ENCODE measurements around the gene SETDB2.
"Not testable (repeated sequence)": the region's sequence is repeated elsewhere in the genome, so short reads cannot be mapped to it uniquely, and the experiment has no call there.

The SETDB2 gene

DNA sequence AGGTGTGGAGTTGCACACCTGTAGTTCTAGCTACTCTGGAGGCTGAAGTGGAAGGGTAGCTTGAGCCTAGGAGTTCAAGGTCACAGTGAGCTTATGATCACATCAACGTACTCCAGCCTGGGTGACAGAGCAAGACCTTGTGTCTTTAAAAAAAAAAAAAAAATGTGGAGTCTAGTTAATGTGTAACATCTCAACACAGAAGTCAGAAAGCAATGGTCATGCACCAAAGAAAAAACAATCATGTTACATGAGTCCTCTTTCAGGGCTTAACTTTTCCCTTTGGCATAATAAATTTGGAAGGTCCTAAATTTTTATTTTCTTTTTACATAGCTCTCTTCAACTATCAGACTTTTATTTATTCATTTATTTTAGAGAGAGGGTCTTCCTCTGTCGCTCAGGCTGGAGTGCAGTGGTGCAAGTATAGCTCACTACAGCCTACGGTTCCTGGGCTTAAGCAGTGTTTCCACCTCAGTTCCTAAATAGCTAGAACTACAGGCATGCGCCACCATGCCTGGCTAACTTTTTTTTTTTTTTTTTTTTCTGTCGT is 22.3 kb downstream of the SETDB2 start:
- no peak for DNase-seq (ENCODE audit: low spot score)
- FAIRE-seq = no peak

DNA sequence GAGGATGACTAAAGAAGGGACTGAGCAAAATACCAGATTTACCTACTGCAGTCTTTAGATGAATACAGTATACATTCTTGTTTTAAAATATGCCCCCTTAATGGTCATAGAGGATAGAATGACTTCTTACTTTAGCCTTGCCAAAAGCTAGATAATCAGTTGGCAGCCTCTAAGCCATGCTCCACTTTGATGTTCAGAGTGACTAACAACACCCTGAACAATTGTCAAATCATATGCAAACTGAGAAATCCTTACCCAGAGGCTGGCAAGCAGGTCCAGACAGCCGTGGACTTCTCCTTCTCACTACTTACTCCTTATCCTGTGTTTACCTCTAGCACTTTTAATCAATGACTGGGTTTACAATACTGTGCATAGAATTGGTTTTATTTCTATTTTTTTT is 28.1 kb downstream of the SETDB2 start:
- no peak for FAIRE-seq
- no peak for DNase-seq (ENCODE audit: low spot score)

DNA sequence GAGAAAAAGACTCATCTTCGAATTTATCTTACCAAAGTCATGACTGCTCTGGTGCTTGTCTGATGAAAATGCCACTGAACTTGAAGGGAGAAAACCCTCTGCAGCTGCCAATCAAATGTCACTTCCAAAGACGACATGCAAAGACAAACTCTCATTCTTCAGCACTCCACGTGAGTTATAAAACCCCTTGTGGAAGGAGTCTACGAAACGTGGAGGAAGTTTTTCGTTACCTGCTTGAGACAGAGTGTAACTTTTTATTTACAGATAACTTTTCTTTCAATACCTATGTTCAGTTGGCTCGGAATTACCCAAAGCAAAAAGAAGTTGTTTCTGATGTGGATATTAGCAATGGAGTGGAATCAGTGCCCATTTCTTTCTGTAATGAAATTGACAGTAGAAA is 32.5 kb downstream of the SETDB2 start:
- DNase-seq (ENCODE audit: low spot score) (no peak), FAIRE-seq (no peak)

DNA sequence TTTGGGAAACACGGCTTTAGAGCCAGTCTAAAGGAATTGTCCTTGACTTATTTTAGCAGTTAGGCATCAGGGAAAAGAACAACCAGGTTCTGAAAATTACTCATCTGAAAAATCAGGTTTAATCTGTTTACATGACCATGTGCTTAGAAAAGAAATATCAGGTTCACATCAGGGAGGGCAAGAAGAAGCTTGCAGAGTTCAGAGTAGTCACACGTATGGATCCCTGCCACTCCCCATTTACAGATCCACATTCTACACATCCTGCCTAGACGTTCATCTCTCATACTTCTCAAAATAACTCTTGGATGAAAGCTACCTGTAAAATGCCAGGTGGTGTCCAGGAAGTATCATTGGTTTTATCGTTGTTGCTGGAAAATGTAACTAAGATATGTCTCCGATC is 37.7 kb downstream of the SETDB2 start:
- DNase-seq (ENCODE audit: low spot score) (no peak), FAIRE-seq (no peak)

DNA sequence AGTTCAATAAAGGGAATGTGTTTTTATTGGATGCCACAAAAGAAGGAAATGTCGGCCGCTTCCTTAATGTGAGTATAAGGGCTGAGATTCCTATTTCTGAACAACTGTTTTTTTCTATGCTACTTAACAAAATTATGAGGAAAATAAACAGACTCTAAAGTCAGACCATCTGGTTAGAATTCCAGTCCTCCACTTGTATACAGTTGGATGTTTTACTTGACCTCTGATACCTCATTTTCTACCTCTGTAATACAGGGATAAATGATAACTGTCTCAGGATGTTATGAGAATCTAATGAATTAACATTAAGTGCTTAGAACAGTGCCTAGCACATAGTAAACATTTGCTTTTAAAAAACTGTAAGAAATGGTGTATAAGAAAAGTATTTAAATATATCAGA is 44.5 kb downstream of the SETDB2 start:
- FAIRE-seq = no peak
- no peak for DNase-seq (ENCODE audit: low spot score)

DNA sequence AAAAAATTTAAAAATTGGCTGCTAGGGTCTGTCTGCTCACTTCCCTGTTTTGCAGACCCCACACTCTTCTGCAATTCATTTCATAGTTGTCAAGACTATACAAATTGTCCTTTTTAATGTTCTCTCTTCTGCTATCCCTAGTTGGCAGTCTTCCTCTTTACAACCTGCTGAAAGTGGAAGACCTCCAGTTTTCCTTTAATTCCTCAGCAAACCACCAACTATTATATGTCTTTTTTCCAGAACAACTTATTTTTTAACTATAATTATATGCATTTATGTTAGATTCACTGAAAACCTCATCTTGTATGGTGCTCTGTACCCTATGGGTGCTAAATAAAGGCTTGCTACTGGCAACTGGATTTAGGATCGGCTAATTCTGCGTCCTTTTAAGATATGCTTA is 50.6 kb downstream of the SETDB2 start:
- no peak for FAIRE-seq
- no peak for DNase-seq (ENCODE audit: low spot score)

DNA sequence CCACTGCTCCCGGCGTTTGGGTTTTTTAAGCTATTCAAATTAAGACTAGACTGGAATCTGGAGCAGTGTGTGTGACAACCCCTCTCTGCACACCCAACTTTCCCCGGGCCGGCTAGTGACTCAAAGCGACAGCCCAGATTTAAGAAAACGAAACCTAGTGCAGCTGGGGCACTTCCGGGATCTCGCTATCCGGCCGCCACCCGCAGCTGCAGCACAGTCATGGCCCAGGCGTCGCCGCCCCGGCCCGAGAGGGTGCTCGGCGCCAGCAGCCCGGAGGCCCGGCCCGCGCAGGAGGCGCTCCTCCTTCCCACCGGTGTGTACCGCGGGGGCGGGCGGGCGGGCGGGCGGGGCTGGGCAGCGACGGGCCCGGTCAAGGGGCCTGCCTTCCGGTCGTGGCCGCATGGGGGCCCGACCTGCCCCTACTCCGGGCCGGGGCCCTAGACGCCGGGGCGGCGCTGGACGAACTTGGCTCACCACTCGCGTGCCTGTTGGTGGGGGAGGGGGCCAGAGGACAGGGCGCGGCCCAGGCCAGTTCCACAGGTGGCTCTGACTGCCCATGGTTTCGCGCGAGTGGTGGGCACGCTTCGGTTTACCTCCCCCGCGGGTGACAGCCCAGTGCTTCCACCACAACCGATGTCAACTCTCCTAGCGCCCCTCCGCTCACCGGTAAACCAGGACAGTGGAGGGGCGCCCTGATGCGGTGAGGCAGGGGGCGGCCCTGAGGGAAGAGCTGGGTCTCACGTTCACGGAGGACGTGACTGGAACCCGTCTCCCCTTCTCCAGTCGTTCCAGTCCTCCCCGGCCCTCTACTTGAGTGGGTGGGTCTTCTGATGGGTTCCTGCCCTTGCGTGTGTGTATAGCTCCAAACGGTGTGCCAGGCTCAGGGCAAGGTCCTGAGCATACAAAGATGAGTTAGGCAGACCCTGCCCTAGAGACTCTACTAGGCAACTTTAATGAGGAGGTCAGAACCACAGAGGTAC is 52.0 kb downstream of the SETDB2 start, which contains the start of gene PHF11:
Gene PHF11 (plus strand): TSS at position 171 of the 980 bp plus-strand sequence. CDS start 49 bp downstream, at position 220.
- peak; percentile 66 for DNase-seq (ENCODE audit: low spot score)
- FAIRE-seq = no peak

DNA sequence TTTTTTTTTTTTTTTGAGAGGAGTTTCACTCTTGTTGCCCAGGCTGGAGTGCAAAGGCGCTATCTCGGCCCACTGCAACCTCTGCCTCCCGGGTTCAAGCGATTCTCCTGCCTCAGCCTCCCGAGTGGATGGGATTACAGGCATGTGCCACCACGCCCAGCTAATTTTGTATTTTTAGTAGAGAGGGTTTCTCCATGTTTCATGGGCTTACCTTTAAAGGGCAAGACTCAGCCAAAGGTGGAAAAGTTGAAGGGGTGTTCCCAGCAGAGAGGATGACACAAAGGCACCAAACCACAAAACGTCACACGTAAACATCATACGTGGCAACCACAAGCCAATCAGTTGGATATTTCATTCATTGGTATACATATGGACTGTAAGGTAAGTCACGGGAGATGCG is 52.8 kb downstream of the SETDB2 start:
- not testable (repeated sequence) for DNase-seq (ENCODE audit: low spot score); FAIRE-seq

DNA sequence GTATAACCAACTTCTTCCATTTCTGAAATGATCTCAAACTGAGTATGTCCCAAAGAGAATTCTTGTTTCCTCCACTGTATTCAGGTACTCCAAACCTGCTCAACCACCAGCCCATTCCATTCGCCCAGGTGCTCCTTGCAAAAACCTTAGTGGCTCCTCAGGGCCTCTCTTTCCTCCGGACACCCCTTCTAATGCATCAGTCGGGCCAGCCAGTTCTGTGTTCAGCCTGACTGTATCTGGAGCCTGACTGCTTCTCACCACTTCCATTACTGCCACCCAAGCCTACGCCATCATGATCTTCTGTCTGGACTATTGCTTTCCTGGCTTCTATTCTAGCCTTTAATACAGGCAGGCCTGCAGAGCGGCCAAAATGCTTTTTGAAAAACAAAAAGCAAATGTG is 53.2 kb downstream of the SETDB2 start:
- FAIRE-seq = no peak

DNA sequence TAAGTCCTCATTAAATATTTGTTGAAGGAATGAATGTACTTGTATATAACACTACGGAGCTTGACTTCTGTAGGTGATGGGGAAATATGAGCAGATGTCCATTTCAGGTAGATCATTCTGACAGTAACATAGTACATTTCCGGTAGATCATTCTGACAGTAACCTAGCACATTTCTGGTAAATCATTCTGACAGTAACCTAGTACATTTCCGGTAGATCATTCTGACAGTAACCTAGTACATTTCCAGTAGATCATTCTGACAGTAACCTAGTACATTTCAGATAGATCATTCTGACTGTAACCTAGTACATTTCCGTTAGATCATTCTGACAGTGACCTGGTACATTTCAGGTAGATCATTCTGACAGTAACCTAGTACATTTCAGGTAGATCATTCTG is 54.1 kb downstream of the SETDB2 start:
- no peak for DNase-seq (ENCODE audit: low spot score)
- no peak for FAIRE-seq

More for the DNA sequence above, 53.2 kb downstream of the SETDB2 start:
- no peak for DNase-seq (ENCODE audit: low spot score)

DNA sequence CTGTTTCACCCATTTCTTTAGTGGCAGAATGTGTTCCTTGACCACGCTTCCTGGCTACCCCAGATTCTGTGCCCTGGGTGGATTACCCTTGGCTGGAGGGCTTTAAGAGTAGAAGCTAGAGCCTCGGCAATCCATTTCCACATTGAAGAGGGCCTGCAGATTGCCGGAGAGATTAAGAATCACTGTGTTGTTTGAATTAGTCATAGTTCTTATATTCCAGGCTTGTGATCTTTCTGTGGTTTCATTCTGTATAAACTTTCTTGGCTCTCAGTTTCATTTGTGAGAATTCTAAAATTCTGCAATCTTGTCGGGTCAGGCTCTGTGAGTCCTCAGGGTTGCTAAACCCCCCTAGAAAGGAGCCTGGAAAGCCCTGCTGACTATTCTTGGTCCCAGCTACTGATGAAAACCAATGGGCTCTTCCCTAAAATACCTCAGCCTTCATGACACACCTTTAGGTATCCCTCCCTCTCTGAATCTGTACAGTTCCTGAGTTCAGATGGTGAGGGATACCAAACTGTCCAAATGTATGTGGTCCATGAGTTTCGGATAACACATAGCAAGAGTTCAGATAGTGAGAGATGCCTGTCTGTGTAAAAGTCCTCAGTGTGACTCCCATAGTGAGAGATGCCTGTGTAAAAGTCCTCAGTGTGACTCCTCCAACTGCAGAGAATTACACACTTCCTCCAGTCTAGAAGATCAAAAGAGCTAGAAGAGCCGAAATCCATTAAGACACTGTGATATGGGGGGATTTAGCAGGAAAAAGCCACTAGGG is 56.0 kb downstream of the SETDB2 start:
- no peak for FAIRE-seq
- DNase-seq (ENCODE audit: low spot score) = no peak

DNA sequence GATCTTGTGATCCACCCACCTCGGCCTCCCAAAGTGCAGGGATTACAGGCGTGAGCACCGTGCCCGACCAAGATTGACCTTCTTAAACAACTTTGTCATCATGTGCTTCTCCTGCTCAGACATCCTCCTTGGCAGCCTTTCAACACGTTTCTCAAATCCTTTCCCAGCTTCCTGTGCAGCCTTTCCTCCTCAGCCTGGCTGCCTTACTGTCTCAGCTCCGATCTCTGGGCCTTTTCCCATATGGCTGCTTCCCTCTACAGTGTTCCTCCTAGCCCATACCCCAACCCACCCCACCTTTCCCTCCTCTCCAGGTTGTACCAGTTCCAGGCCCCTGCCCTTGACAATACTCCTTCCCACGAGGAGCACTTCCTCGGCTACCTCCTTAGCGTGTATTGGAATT is 58.9 kb downstream of the SETDB2 start:
- DNase-seq (ENCODE audit: low spot score) (no peak), FAIRE-seq (no peak)

DNA sequence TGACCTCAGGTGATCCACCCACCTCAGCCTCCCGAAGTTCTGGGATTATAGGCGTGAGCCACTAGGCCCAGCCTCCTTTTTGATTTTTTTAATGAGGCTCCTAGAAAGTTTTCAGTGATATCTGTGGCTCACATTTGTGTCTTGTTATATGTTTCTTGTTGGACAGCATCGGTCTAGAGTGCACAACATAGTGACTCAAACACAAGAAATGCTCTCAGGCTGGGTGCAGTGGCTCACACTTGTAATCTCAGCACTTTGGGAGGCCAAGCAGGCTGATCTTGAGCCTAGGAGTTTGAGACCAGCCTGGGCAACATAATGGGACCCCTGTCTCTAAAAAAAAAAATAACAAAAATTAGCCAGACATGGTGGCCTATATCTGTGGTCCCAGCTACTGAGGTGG is 59.9 kb downstream of the SETDB2 start:
- DNase-seq (ENCODE audit: low spot score) = no peak
- no peak for FAIRE-seq

DNA sequence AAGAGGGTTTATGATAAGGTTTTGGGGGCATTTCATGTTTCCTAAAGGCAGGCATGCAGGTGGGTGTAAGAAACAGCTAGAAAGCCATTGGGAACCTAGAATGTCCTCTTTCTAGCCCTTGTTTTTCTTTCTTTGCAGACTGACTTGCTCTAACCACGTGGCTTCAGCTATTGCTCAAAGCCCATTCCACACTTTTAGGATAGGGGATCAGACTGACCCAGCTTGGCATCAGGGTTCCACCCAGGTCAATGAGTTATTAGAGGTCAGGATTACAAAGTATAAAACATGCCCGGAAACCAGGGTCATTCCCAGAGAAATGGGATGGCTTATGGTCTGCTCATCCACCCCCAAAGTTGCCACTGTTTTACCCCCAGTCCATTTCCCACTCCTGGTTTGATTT is 68.5 kb downstream of the SETDB2 start:
- DNase-seq (ENCODE audit: low spot score) = no peak
- FAIRE-seq = no peak

DNA sequence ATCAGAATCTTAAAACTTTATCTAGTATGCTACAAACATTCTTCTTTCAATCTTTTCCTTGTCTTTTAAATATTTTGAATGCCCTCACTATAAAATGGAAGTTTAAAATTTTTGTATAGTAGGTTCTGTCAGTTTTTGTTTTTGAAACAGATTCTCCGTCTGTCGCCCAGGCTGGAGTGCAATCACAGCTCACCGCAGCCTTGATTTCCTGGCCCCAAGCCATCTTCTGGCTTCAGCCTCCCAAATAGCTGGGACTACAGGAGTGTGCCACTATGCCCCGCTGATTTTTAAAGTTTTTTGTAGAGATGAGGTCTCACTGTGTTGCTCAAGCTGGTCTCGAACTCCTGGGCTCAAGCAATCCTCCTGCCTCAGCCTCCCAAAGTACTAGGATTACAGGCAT is 72.4 kb downstream of the SETDB2 start:
- FAIRE-seq (no peak), DNase-seq (ENCODE audit: low spot score) (no peak)

DNA sequence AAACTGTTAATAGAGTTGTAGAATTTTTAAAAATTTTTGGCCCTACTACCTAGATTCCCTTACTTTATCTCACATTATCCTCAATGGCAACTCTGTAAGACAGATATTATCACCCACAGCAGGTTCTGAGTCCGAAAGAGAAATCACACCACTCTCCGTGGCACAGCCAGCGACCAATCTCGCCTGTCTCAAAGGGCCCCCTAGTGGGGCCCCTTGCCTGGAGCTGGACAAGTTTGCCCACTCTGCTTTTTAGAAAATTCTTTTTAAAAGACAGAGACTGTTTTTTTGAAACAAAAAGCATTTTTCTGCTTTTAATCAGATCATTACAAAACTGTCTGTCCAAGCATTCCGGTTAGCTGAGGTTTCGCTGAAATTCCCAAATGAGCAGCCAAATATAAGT is 73.4 kb downstream of the SETDB2 start:
- DNase-seq (ENCODE audit: low spot score) (no peak), FAIRE-seq (no peak)

DNA sequence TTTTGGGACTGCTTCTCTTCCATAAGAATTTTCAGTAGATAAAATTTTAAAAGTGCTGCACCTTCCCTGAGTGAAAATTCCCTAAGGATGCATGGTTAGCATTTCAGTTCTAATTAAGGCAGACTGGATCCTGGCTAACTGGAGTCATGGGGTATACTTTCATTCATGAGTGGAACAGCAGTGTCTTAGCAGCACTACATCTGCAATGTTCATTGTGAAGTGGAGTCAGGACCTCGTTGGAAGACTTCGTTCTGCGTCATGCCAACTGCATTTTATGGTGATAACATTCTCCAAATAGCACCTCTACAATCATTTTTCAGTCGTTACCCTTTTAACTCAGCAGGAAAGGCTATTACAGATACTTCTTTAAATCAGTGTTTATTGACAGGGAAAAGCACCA is 77.2 kb downstream of the SETDB2 start:
- FAIRE-seq (no peak), DNase-seq (ENCODE audit: low spot score) (no peak)

DNA sequence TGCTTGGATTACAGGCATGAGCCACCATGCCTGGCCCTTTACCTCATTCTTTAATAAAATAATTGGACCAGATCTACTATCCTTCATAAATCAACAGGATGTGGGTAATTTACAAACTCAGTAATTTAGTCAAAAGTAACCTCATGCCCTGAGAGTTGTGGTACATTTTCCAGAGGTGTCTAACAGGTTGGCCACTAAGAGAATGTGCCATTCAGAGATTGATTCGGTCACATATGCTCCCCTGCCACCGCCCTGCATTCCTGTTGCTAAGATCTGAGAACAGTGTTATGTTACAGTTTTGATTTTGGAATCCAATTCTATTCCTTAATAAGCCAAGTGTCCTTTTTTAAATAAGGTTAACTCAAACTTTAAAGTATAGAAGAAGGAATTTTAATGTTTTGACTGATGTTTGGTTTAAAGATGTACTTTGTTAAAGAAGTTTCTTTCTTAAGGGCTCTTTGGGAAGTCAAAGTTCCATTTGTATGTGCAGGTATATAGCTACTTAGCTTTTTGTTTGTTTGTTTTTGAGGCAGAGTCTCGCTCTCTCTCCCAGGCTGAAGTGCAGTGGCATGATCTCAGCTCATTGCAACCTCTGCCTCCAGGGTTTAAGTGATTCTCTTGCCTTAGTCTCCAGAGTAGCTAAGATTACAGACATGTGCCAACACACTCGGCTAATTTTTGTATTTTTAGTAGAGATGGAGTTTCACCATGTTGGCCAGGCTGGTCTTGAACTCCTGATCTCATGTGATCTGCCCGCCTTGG is 80.8 kb downstream of the SETDB2 start:
- DNase-seq (ENCODE audit: low spot score) (no peak), FAIRE-seq (no peak)

DNA sequence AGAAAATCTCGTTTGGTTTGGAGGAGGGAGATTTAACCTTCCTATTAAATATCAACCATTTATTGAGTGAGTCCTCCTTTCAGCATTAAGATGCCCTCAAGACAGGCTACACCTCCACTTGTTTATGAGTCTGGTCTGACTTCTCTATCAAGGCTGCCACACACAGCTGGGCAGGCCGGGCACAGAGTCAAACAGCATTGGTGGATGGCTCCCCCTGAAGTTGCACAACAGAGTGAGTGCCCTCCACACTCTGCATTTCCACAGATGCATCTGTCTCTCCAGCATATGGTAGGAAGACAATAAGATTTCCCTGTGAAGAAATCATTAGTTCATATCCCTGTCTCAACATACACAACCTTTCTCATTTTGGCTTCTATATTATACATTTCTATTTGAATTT is 83.0 kb downstream of the SETDB2 start:
- DNase-seq (ENCODE audit: low spot score) (no peak), FAIRE-seq (no peak)

DNA sequence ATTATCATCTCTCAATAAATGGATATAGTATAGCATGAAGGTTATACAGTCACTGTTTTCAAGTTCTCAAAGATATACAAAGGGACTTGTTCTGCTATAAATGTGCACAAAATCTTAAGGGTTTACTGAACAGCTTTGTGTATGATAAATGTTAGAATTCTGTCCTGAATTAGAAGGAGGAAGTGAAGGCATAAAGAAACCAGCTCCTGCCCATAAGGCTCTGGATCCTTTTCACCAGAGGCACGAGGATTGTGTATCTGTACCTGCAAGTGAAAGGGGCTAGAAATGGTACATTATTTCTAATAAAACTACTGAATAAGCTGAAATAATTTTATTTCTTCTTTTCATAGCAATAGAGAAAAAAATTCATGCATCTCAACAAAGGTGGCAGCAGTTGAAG is 84.1 kb downstream of the SETDB2 start:
- DNase-seq (ENCODE audit: low spot score) (no peak), FAIRE-seq (no peak)

DNA sequence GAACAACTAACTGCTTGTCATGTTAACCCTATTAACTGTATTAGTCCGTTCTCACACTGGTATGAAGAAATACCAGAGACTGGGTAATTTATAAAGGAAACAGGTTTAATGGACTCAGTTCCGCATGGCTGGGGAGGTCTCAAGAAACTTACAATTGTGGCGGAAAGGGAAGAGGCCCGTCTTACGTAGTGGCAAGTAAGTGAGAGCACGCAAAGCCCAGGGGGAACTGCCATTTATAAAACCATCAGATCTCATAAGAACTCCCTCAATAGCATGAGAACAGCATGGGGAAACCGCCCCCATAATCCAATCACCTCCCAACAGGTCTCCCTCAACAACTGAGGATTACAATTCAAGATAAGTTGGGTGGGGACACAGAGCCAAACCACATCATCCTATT is 86.4 kb downstream of the SETDB2 start:
- DNase-seq (ENCODE audit: low spot score) (no peak), FAIRE-seq (no peak)

Measured in urothelium cell line (cell line).